NCI-H2029 treated with DMSO at 0.1 percent for 48 hours (cell line): ENCODE measurements around the gene SLC9C2.
"Not testable (repeated sequence)": the region's sequence is repeated elsewhere in the genome, so short reads cannot be mapped to it uniquely, and the experiment has no call there.

ENCODE experiments used
- DNase-seq: peaks from one replicate; lab custom pipeline; 2025; lab: John Stamatoyannopoulos, UW

SLC9C2 gene

GRCh38 chr1:173581383-173582079 is 21.3 kb downstream of the SLC9C2 start:
- no peak for DNase-seq

GRCh38 chr1:173580658-173581057 is 22.2 kb downstream of the SLC9C2 start:
- DNase-seq: no peak

GRCh38 chr1:173580071-173580470 is 22.8 kb downstream of the SLC9C2 start:
- no peak for DNase-seq

GRCh38 chr1:173573596-173573995 is 29.3 kb downstream of the SLC9C2 start:
- DNase-seq: no peak

- no peak for DNase-seq
Measured at GRCh38 chr1:173572201-173572873, 30.5 kb downstream of the SLC9C2 start.

- no peak for DNase-seq
Measured at GRCh38 chr1:173570370-173571007, 32.4 kb downstream of the SLC9C2 start.

- no peak for DNase-seq
Measured at GRCh38 chr1:173568483-173568882, 34.4 kb downstream of the SLC9C2 start.

GRCh38 chr1:173563846-173564245 is 39.0 kb downstream of the SLC9C2 start:
- DNase-seq: not testable (repeated sequence)

- no peak for DNase-seq
Measured at GRCh38 chr1:173562813-173563212, 40.1 kb downstream of the SLC9C2 start.

GRCh38 chr1:173561263-173561662 is 41.6 kb downstream of the SLC9C2 start:
- DNase-seq: no peak

GRCh38 chr1:173560285-173560880 is 42.5 kb downstream of the SLC9C2 start:
- no peak for DNase-seq

GRCh38 chr1:173555651-173556305 is 47.1 kb downstream of the SLC9C2 start:
- DNase-seq: no peak

- no peak for DNase-seq
Measured at GRCh38 chr1:173554541-173555250, 48.2 kb downstream of the SLC9C2 start.

GRCh38 chr1:173554089-173554488 is 48.8 kb downstream of the SLC9C2 start:
- DNase-seq: no peak

- no peak for DNase-seq
Measured at GRCh38 chr1:173553312-173553711, 49.6 kb downstream of the SLC9C2 start.

- no peak for DNase-seq
Measured at GRCh38 chr1:173551699-173552098, 51.2 kb downstream of the SLC9C2 start.

GRCh38 chr1:173549813-173550212 is 53.1 kb downstream of the SLC9C2 start:
- DNase-seq: no peak

- DNase-seq: no peak
Measured at GRCh38 chr1:173545688-173546087, 57.2 kb downstream of the SLC9C2 start.

GRCh38 chr1:173536223-173536622 is 66.6 kb downstream of the SLC9C2 start:
- DNase-seq: no peak

GRCh38 chr1:173532237-173532636 is 70.6 kb downstream of the SLC9C2 start:
- no peak for DNase-seq

GRCh38 chr1:173530795-173531693 is 71.8 kb downstream of the SLC9C2 start:
- no peak for DNase-seq
